CD4-positive, alpha-beta T cell treated with Interleukin-15 for 4 hours (primary cell): ENCODE measurements around the gene AGBL2.

Experiments
- DNase-seq: peaks from one replicate; pipeline ENCODE4 v3.0.0-alpha.2; 2020; ENCODE audit warnings: low spot score

The AGBL2 gene

GRCh38 chr11:47626234-47626633 is 88.9 kb downstream of the AGBL2 start:
- no peak for DNase-seq

GRCh38 chr11:47620836-47621378 is 94.3 kb downstream of the AGBL2 start:
- DNase-seq: no peak

GRCh38 chr11:47617417-47617809 is 97.8 kb downstream of the AGBL2 start:
- no peak for DNase-seq

GRCh38 chr11:47616726-47617416 is 98.3 kb downstream of the AGBL2 start:
- DNase-seq: no peak

GRCh38 chr11:47615249-47615648 is 99.9 kb downstream of the AGBL2 start:
- DNase-seq: no peak

- no peak for DNase-seq
These were observed 103.8 kb downstream of the AGBL2 start for GRCh38 chr11:47611348-47611794.

GRCh38 chr11:47609675-47610074 is 105.5 kb downstream of the AGBL2 start:
- no peak for DNase-seq
